ENCODE data around the gene ZBTB7C. TPM values are rescaled to one million over a fixed set of nuclear protein-coding genes. Genes with fewer than 3 reads are reported as not detected.

The ZBTB7C gene
- total and polyA plus RNA-seq, 4 donors, result 0.19 to 1.1 (median 0.45) TPM

DNA sequence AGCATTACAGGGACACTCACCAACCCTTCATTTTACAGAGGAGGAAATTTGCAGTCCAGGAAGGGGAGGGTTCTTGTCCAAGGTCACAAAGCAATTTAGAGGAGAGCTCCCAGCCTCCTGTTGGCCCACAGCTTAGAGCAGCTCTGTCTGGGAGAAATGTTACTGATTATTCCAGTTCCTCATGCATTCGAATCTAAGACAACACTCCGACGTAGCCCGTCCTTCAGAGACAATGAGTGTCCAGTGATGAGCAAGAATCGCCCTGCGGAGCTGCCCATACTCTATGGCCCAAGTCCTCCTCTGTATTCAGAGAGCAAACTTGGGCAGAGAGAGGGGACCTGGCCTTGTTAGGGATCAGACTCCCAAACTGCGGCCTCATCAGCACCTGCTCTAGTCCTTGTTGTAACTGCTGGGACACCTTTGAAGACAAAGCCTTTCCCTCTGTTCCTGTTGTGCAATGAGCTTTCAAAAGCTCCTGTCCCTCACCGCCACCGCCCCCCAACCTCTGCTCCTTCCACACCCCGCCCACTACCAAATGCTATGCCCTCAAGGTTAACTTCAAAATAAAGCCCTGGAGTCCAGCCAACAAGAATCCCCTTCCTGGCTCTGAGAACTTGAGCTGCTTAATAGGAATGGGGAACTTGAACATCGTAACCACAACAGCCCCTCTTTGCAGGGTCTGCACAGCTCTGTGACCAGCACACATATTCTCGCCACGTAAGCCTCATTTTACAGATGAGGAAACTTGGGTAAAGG lies 243.9 kb downstream of the ZBTB7C start:
- Histone ChIP-seq H3K36me3 (ENCODE audit: control insufficient read depth in 4 of 4, insufficient read depth in 3 of 4, low read depth in 1 of 4, low read length in 3 of 4) (no peaks in the 10 kb centered on the region), H3K4me3 (ENCODE audit: low read depth in 1 of 3, low read length in 3 of 3) (no peak overlapping the region), H3K9me3 (ENCODE audit: control insufficient read depth in 4 of 4, low read length in 3 of 4) (no peaks in the 10 kb centered on the region), H3K9ac (ENCODE audit: low read depth in 1 of 2, low read length in 2 of 2) (no peak overlapping the region), H3K27me3 (ENCODE audit: control insufficient read depth in 4 of 4, insufficient read depth in 4 of 4, low read length in 3 of 4) (no peaks in the 10 kb centered on the region), H3K27ac (ENCODE audit: low read depth in 1 of 2, low read length in 2 of 2) (no peak overlapping the region), H3K4me1 (ENCODE audit: control insufficient read depth in 4 of 4, insufficient read depth in 4 of 4, low read length in 3 of 4) (peaks cover 12 to 34% (median 25%) of the 10 kb centered on the region in 4 donors)
- WGBS, result 75% methylated on average over 13 of the region's 13 CpGs
- no peak for DNase-seq (ENCODE audit: low spot score)
- TF ChIP-seq HNF4A (conservative IDR thresholded peaks at IDR 0.05) (no peak), TAF1 (conservative IDR thresholded peaks at IDR 0.05) (no peak)

DNA sequence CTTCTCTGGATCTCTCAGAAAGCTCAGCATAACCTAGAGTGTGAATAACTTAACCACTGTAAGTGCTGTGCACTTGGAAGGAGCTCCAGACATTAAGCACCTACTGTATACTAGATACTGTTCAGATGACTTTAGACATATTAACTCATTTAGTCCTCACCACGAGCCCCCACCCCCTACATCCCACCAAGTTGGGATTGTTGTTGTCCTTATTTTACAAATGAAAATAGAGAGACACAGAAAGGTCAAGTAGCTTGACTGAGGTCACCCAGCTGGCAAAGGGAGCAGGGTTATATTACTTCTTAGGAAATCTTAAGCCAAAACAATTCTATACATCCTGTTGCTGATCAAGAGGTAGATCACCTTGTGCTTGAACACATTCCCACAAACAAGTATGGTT lies 244.5 kb downstream of the ZBTB7C start:
- Histone ChIP-seq H3K27ac (ENCODE audit: low read depth in 1 of 2, low read length in 2 of 2) (no peak overlapping the region), H3K9me3 (ENCODE audit: control insufficient read depth in 4 of 4, low read length in 3 of 4) (no peaks in the 10 kb centered on the region), H3K9ac (ENCODE audit: low read depth in 1 of 2, low read length in 2 of 2) (no peak overlapping the region), H3K27me3 (ENCODE audit: control insufficient read depth in 4 of 4, insufficient read depth in 4 of 4, low read length in 3 of 4) (no peaks in the 10 kb centered on the region), H3K4me3 (ENCODE audit: low read depth in 1 of 3, low read length in 3 of 3) (no peak overlapping the region), H3K4me1 (ENCODE audit: control insufficient read depth in 4 of 4, insufficient read depth in 4 of 4, low read length in 3 of 4) (peaks cover 12 to 34% (median 25%) of the 10 kb centered on the region in 4 donors), H3K36me3 (ENCODE audit: control insufficient read depth in 4 of 4, insufficient read depth in 3 of 4, low read depth in 1 of 4, low read length in 3 of 4) (no peaks in the 10 kb centered on the region)
- TF ChIP-seq SP1 (IDR thresholded peaks at IDR 0.05) (no peak), REST (IDR thresholded peaks at IDR 0.05) (no peak), YY1 (IDR thresholded peaks at IDR 0.05) (no peak), NR2F2 (IDR thresholded peaks at IDR 0.05) (no peak), RXRA (IDR thresholded peaks at IDR 0.05) (no peak)
- TF ChIP-seq, protein P1, sequence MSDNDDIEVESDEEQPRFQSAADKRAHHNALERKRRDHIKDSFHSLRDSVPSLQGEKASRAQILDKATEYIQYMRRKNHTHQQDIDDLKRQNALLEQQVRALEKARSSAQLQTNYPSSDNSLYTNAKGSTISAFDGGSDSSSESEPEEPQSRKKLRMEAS (IDR thresholded peaks at IDR 0.05), result no peak
- TF ChIP-seq, protein P2, sequence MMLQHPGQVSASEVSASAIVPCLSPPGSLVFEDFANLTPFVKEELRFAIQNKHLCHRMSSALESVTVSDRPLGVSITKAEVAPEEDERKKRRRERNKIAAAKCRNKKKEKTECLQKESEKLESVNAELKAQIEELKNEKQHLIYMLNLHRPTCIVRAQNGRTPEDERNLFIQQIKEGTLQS (IDR thresholded peaks at IDR 0.05), result no peak
- TF ChIP-seq, protein P3, sequence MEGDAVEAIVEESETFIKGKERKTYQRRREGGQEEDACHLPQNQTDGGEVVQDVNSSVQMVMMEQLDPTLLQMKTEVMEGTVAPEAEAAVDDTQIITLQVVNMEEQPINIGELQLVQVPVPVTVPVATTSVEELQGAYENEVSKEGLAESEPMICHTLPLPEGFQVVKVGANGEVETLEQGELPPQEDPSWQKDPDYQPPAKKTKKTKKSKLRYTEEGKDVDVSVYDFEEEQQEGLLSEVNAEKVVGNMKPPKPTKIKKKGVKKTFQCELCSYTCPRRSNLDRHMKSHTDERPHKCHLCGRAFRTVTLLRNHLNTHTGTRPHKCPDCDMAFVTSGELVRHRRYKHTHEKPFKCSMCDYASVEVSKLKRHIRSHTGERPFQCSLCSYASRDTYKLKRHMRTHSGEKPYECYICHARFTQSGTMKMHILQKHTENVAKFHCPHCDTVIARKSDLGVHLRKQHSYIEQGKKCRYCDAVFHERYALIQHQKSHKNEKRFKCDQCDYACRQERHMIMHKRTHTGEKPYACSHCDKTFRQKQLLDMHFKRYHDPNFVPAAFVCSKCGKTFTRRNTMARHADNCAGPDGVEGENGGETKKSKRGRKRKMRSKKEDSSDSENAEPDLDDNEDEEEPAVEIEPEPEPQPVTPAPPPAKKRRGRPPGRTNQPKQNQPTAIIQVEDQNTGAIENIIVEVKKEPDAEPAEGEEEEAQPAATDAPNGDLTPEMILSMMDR (IDR thresholded peaks at IDR 0.05; ENCODE audit: low read depth, low read length, missing input control), result no peak
- DNase-seq (ENCODE audit: low spot score), result no peak
- WGBS, result 79% methylated on average over 1 of the region's 1 CpG

DNA sequence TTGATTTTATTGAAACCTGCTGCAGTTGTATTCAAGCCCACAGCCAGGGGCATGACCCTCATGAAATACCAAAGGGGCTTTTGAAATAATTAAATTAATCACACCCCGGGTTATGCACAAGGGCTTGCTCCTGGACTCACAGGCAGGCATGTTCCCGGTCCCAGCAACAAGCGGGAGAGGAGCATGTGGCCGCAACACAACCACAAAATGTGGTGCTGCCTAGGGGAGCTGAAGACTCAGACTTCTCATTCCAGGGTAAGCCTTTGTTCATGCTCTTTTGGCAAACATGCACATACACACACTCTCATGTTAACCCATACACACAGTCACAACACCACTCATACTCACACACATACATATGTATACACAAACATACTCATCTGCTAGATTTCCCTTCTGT lies 245.1 kb downstream of the ZBTB7C start:
- 96% methylated on average over 4 of the region's 4 CpGs for WGBS
- DNase-seq (ENCODE audit: low spot score), result no peak
- Histone ChIP-seq H3K9ac (ENCODE audit: low read depth in 1 of 2, low read length in 2 of 2) (no peak overlapping the region), H3K27me3 (ENCODE audit: control insufficient read depth in 4 of 4, insufficient read depth in 4 of 4, low read length in 3 of 4) (no peaks in the 10 kb centered on the region), H3K36me3 (ENCODE audit: control insufficient read depth in 4 of 4, insufficient read depth in 3 of 4, low read depth in 1 of 4, low read length in 3 of 4) (no peaks in the 10 kb centered on the region), H3K4me1 (ENCODE audit: control insufficient read depth in 4 of 4, insufficient read depth in 4 of 4, low read length in 3 of 4) (peaks cover 12 to 34% (median 25%) of the 10 kb centered on the region in 4 donors), H3K4me3 (ENCODE audit: low read depth in 1 of 3, low read length in 3 of 3) (no peak overlapping the region), H3K27ac (ENCODE audit: low read depth in 1 of 2, low read length in 2 of 2) (no peak overlapping the region), H3K9me3 (ENCODE audit: control insufficient read depth in 4 of 4, low read length in 3 of 4) (no peaks in the 10 kb centered on the region)
- TF ChIP-seq RXRA (IDR thresholded peaks at IDR 0.05), result no peak
- TF ChIP-seq YY1 (IDR thresholded peaks at IDR 0.05), result no peak
- no peak for TF ChIP-seq REST (IDR thresholded peaks at IDR 0.05)
- no peak for TF ChIP-seq EGR1 (IDR thresholded peaks at IDR 0.05; ENCODE audit: low read depth in 2 of 2)
- TF ChIP-seq, protein P1 (IDR thresholded peaks at IDR 0.05), result no peak
- TF ChIP-seq GABPA (IDR thresholded peaks at IDR 0.05 in 1 of 2, conservative IDR thresholded peaks at IDR 0.05 in 1 of 2), result no peak
- no peak for TF ChIP-seq FOXA2 (IDR thresholded peaks at IDR 0.05)
- no peak for TF ChIP-seq ZBTB33 (IDR thresholded peaks at IDR 0.05)
- no peak for TF ChIP-seq TAF1 (conservative IDR thresholded peaks at IDR 0.05)

All from liver (tissue), 9 donors.